A549 (cell line): ENCODE results near the gene FRYL. TPM values are rescaled to one million over a fixed set of nuclear protein-coding genes. Genes with fewer than 3 reads are reported as not detected.

Source experiments
- ATAC-seq, 2 experiments: fragments of 200-7000 bp in 1 of 2; fragments of >200 bp in 1 of 2; cut with Nextera tagmentation in 1 of 2; cut with Tn5 transposase in 1 of 2; 3 replicates each; pipeline versions ENCODE4 v1.8.0 to v1.9.1; 2018 to 2020; ENCODE audit warnings: mild to moderate bottlenecking in 1 of 2, moderate library complexity in 1 of 2
- CTCF ChIA-PET: fragments of 300-600 bp; sonication (Branson Sonifier 250); formaldehyde crosslinking; extraction: SDS; loops from one replicate; lab custom pipeline; 2021; ENCODE audit warnings: antibody characterized with exemption, inconsistent platforms; lab: Yijun Ruan, JAX
- POLR2A ChIA-PET: fragments of 350-600 bp; formaldehyde crosslinking; extraction: SDS; loops from one replicate; lab custom pipeline; 2021; ENCODE audit warnings: antibody characterized with exemption, inconsistent platforms; lab: Yijun Ruan, JAX
- DNase-seq, 2 experiments: peaks; one replicate each; pipeline versions ENCODE4 v3.0.0 to v3.0.0-alpha.2; 2011 to 2016; ENCODE audit warnings: low read depth in 1 of 2, low spot score in 1 of 2
- FAIRE-seq: peaks from 2 replicates; lab custom pipeline; 2011; peaks lifted over from hg19 to GRCh38; lab: Jason Lieb, UNC
- H3K27ac ChIP-seq, 2 experiments: fragments of >200 bp; sonication (Bioruptor Twin); formaldehyde crosslinking; 3 replicates each; pipeline ENCODE4 v1.5.1; 2016 to 2017
- H3K4me1 ChIP-seq: fragments of >200 bp; sonication (Bioruptor Twin); formaldehyde crosslinking; 3 replicates; pipeline ENCODE4 v1.6.1; 2016
- H3K4me2 ChIP-seq: fragments of >200 bp; sonication (Bioruptor Twin); formaldehyde crosslinking; 3 replicates; pipeline ENCODE4 v1.6.1; 2016
- H3K4me3 ChIP-seq: fragments of >200 bp; sonication (Bioruptor Twin); formaldehyde crosslinking; 3 replicates; pipeline ENCODE4 v1.5.1; 2016
- H3K9me3 ChIP-seq: fragments of >200 bp; sonication (Bioruptor Twin); formaldehyde crosslinking; 3 replicates; pipeline ENCODE4 v1.6.1; 2016
- BHLHE40 ChIP-seq: IDR thresholded peaks from 2 replicates; pipeline ENCODE4 v1.6.1; 2012; ENCODE audit warnings: low read depth, low read length, inconsistent platforms
- CEBPB ChIP-seq, 2 experiments: fragments of >200 bp in 1 of 2; sonication (Bioruptor Twin) in 1 of 2; formaldehyde crosslinking in 1 of 2; IDR thresholded peaks; 2 replicates each; pipeline ENCODE4 v1.6.1; 2012 to 2016
- CHD2 ChIP-seq: fragments of 150-350 bp; IDR thresholded peaks from 2 replicates; pipeline ENCODE4 v1.6.1; 2014; ENCODE audit warnings: low read length; ENCODE audit not compliant: partially characterized antibody
- EP300 ChIP-seq, 2 experiments: fragments of >200 bp; sonication (Bioruptor Twin); formaldehyde crosslinking; IDR thresholded peaks; 2 replicates in 1 of 2; 3 replicates in 1 of 2; pipeline ENCODE4 v1.6.1; 2016 to 2017
- FOSB ChIP-seq: fragments of 250-450 bp; sonication (Bioruptor Pico); IDR thresholded peaks from 2 replicates; pipeline ENCODE4 v1.5.0; 2020; ENCODE audit warnings: mild to moderate bottlenecking, moderate library complexity
- HEYL ChIP-seq: fragments of 250-450 bp; sonication (Bioruptor Pico); IDR thresholded peaks from 2 replicates; pipeline ENCODE4 v1.8.0; 2021; ENCODE audit warnings: mild to moderate bottlenecking, moderate library complexity
- HOXA7 ChIP-seq: fragments of 250-450 bp; sonication (Bioruptor Pico); IDR thresholded peaks from 2 replicates; pipeline ENCODE4 v1.5.0; 2020; ENCODE audit warnings: mild to moderate bottlenecking, moderate library complexity
- HOXB13 ChIP-seq: fragments of 250-450 bp; sonication (Bioruptor Pico); IDR thresholded peaks from 2 replicates; pipeline ENCODE4 v1.5.0; 2020; ENCODE audit warnings: low read depth, mild to moderate bottlenecking, moderate library complexity
- HOXB5 ChIP-seq: fragments of 250-450 bp; sonication (Bioruptor Pico); IDR thresholded peaks from 2 replicates; pipeline ENCODE4 v1.5.0; 2020; ENCODE audit warnings: mild to moderate bottlenecking, moderate library complexity
- PHF8 ChIP-seq: fragments of 200-600 bp; sonication (generic); IDR thresholded peaks from 2 replicates; pipeline ENCODE4 v1.6.1; 2016; ENCODE audit warnings: low read depth, mild to moderate bottlenecking, antibody characterized with exemption, moderate library complexity, borderline replicate concordance
- POLR2AphosphoS2 ChIP-seq: conservative IDR thresholded peaks from 2 replicates; pipeline ENCODE4 v1.6.1; 2012; ENCODE audit warnings: low read length, improper control_type of control experiment, inconsistent platforms
- RAD21 ChIP-seq, 2 experiments: fragments of >200 bp in 1 of 2; sonication (Bioruptor Twin) in 1 of 2; formaldehyde crosslinking in 1 of 2; IDR thresholded peaks in 1 of 2; conservative IDR thresholded peaks in 1 of 2; 2 replicates in 1 of 2; 3 replicates in 1 of 2; pipeline ENCODE4 v1.6.1; 2012 to 2018; ENCODE audit warnings: inconsistent platforms in 1 of 2
- RCOR1 ChIP-seq: fragments of 150-350 bp; IDR thresholded peaks from 2 replicates; pipeline ENCODE4 v1.6.1; 2014; ENCODE audit warnings: antibody characterized with exemption, low read length, low read depth
- ZC3H11A ChIP-seq: fragments of 450-650 bp; IDR thresholded peaks from 2 replicates; pipeline ENCODE4 v1.6.1; 2014; ENCODE audit warnings: antibody characterized with exemption, mild to moderate bottlenecking
- ZFP36 ChIP-seq: fragments of 450-650 bp; IDR thresholded peaks from 2 replicates; pipeline ENCODE4 v1.6.1; 2014; ENCODE audit warnings: borderline replicate concordance; ENCODE audit not compliant: partially characterized antibody
- WGBS: methylation state at CpG from one replicate; pipeline ENCODE4 v1.1.6; 2017; ENCODE audit errors: missing lambda C conversion rate; 5-methylcytosine and 5-hydroxymethylcytosine counted together
- polyA plus RNA-seq, 4 experiments: library from polyadenylated mRNA; depleted of rRNA in 3 of 4; stranded (reverse); fragments of >200 nt; fragmentation: RNase III in 1 of 4; extraction: RNeasy Plus Mini Kit Qiagen cat#74134 plus additional on column Dnase treatment in 1 of 4; gene quantifications; 2 replicates in 3 of 4; 3 replicates in 1 of 4; pipeline ENCODE4 v1.2.3, GENCODE V29; 2011 to 2017
- TF ChIP-seq, protein P1 (sequence below): fragments of 200-600 bp; sonication (generic); IDR thresholded peaks from 2 replicates; pipeline ENCODE4 v1.6.1; 2016; ENCODE audit warnings: antibody characterized with exemption, mild to moderate bottlenecking, moderate library complexity
- TF ChIP-seq, protein P2 (sequence below): fragments of >200 bp; sonication (Bioruptor Twin); formaldehyde crosslinking; IDR thresholded peaks from 3 replicates; pipeline ENCODE4 v1.5.1; 2016
- TF ChIP-seq, protein P3 (sequence below): fragments of >200 bp; sonication (Bioruptor Twin); formaldehyde crosslinking; IDR thresholded peaks from 2 replicates; pipeline ENCODE4 v1.6.1; 2016
- TF ChIP-seq, protein P4 (sequence below): fragments of 450-650 bp; IDR thresholded peaks from 2 replicates; pipeline ENCODE4 v1.6.1; 2014; ENCODE audit warnings: antibody characterized with exemption

FRYL gene
- polyA plus RNA-seq, 2 of the 4 experiments (the other 2 are of a cell fraction) = 7.1 to 21.1 TPM

DNA sequence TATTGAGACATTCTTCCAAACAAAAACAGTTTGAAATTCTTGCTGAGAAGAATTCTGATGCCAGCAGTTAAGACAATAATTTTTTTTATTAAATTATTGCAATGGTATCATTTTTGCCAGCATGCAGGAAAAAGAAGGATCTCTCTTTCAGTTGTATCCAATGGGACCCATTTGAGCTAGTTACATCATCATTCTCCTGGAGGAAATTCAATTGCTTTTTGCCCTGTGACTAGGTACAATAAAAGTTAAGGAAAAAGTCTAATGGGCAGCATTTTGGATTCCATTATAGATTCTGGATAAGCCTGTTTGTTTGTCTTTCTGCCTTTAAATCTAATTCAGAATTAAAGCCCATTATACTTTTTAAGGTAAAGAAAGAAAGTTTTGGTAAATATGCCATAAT lies 10.5 kb upstream of the FRYL start:
- Histone ChIP-seq H3K4me2 (no peak overlapping the region), H3K4me1 (no peaks in the 10 kb centered on the region), H3K4me3 (no peak overlapping the region)
- FAIRE-seq (no peak), DNase-seq (no peak)
- POLR2A ChIA-PET = interaction anchor here (1.5 kb wide), 1 partner anchor 10 kb away, joined by 3 read pairs; the partner anchor contains the start of gene FRYL
- TF ChIP-seq, protein P1, sequence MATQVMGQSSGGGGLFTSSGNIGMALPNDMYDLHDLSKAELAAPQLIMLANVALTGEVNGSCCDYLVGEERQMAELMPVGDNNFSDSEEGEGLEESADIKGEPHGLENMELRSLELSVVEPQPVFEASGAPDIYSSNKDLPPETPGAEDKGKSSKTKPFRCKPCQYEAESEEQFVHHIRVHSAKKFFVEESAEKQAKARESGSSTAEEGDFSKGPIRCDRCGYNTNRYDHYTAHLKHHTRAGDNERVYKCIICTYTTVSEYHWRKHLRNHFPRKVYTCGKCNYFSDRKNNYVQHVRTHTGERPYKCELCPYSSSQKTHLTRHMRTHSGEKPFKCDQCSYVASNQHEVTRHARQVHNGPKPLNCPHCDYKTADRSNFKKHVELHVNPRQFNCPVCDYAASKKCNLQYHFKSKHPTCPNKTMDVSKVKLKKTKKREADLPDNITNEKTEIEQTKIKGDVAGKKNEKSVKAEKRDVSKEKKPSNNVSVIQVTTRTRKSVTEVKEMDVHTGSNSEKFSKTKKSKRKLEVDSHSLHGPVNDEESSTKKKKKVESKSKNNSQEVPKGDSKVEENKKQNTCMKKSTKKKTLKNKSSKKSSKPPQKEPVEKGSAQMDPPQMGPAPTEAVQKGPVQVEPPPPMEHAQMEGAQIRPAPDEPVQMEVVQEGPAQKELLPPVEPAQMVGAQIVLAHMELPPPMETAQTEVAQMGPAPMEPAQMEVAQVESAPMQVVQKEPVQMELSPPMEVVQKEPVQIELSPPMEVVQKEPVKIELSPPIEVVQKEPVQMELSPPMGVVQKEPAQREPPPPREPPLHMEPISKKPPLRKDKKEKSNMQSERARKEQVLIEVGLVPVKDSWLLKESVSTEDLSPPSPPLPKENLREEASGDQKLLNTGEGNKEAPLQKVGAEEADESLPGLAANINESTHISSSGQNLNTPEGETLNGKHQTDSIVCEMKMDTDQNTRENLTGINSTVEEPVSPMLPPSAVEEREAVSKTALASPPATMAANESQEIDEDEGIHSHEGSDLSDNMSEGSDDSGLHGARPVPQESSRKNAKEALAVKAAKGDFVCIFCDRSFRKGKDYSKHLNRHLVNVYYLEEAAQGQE = no peak
- TF ChIP-seq, all 56 proteins: peak for 0
- CTCF ChIA-PET = interaction anchor here (0.7 to 1.1 kb wide), 3 partner anchors 10 to 719 kb away, joined by 3 read pairs; partner anchors contain the start of gene FRYL
- no peak overlapping the region for H3K27ac ChIP-seq
- H3K9me3 ChIP-seq = no peaks in the 10 kb centered on the region
- no peak for ATAC-seq

DNA sequence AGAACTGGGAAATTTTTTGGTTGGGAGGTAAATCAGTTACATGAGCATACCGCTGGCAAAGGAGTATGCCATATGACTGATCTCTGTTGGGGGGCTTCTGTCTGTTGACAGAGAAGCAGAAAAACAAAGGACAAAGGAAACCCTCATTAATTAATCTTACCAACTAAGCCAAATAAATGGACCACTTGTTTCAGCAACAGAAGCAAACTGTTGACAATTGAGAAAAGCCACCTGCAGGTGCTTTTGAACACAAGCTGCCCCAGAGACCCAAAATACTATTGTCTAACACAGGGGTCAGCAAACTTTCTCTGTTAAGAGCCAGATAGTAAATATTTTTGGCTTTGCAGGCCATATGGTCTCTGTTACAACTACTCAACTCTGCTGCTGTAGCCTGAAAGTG lies 7.0 kb upstream of the FRYL start:
- no peak for TF ChIP-seq FOSB (CRISPR knock-in tag)
- no peak for TF ChIP-seq HOXA7 (CRISPR knock-in tag)
- no peak for TF ChIP-seq HOXB5 (CRISPR knock-in tag)
- no peak for TF ChIP-seq HEYL (CRISPR knock-in tag)
- TF ChIP-seq RAD21 (conservative IDR thresholded peaks at IDR 0.05 in 1 of 2, IDR thresholded peaks at IDR 0.05 in 1 of 2) = no peak
- no peak for TF ChIP-seq BHLHE40
- TF ChIP-seq EP300 (IDR thresholded peaks at IDR 0.05) = no peak
- TF ChIP-seq CEBPB (IDR thresholded peaks at IDR 0.05) = no peak
- no peak for TF ChIP-seq RCOR1
- no peak for TF ChIP-seq POLR2AphosphoS2
- TF ChIP-seq, protein P1 = no peak
- TF ChIP-seq ZC3H11A = no peak
- TF ChIP-seq, protein P2, sequence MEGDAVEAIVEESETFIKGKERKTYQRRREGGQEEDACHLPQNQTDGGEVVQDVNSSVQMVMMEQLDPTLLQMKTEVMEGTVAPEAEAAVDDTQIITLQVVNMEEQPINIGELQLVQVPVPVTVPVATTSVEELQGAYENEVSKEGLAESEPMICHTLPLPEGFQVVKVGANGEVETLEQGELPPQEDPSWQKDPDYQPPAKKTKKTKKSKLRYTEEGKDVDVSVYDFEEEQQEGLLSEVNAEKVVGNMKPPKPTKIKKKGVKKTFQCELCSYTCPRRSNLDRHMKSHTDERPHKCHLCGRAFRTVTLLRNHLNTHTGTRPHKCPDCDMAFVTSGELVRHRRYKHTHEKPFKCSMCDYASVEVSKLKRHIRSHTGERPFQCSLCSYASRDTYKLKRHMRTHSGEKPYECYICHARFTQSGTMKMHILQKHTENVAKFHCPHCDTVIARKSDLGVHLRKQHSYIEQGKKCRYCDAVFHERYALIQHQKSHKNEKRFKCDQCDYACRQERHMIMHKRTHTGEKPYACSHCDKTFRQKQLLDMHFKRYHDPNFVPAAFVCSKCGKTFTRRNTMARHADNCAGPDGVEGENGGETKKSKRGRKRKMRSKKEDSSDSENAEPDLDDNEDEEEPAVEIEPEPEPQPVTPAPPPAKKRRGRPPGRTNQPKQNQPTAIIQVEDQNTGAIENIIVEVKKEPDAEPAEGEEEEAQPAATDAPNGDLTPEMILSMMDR = no peak
- TF ChIP-seq ZFP36 = no peak
- TF ChIP-seq CHD2 = no peak
- TF ChIP-seq, protein P3, sequence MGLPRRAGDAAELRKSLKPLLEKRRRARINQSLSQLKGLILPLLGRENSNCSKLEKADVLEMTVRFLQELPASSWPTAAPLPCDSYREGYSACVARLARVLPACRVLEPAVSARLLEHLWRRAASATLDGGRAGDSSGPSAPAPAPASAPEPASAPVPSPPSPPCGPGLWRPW = no peak
- TF ChIP-seq HOXB13 (CRISPR knock-in tag) = no peak
- TF ChIP-seq, protein P4, sequence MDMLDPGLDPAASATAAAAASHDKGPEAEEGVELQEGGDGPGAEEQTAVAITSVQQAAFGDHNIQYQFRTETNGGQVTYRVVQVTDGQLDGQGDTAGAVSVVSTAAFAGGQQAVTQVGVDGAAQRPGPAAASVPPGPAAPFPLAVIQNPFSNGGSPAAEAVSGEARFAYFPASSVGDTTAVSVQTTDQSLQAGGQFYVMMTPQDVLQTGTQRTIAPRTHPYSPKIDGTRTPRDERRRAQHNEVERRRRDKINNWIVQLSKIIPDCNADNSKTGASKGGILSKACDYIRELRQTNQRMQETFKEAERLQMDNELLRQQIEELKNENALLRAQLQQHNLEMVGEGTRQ = no peak
- no peak for TF ChIP-seq PHF8
- TF ChIP-seq, all 56 proteins: peak for 0
- FAIRE-seq (no peak), ATAC-seq (no peak), DNase-seq (no peak)
- Histone ChIP-seq H3K9me3 (no peaks in the 10 kb centered on the region), H3K4me3 (no peak overlapping the region), H3K27ac (no peak overlapping the region), H3K4me1 (no peaks in the 10 kb centered on the region), H3K4me2 (no peak overlapping the region)
- 70% methylated on average over 1 of the region's 1 CpG for WGBS
- ChIA-PET CTCF (no interaction called here), POLR2A (no interaction called here)
